Activated naive CD4-positive, alpha-beta T cell treated with anti-CD3 and anti-CD28 coated beads, Interleukin-2, amount 10 ng/mL, durations not matched to agents 7 days and 5 days (primary cell): ENCODE results near the gene SCN3A.

ENCODE experiments used
- CTCF ChIA-PET: fragments of 350-600 bp; sonication (Branson Sonifier 250); formaldehyde crosslinking; loops from one replicate; lab custom pipeline; 2021; ENCODE audit warnings: antibody characterized with exemption; lab: Charles Lee
- DNase-seq: peaks from one replicate; pipeline ENCODE4 v3.0.0-alpha.2; 2020
- H3K27ac Mint-ChIP-seq: one replicate; pipeline ENCODE4 v1.8.0; 2021; ENCODE audit warnings: mild to moderate bottlenecking, moderate library complexity, mixed read lengths
- H3K27me3 Mint-ChIP-seq: one replicate; pipeline ENCODE4 v1.8.0; 2021; ENCODE audit warnings: mild to moderate bottlenecking, mixed read lengths
- H3K36me3 Mint-ChIP-seq: one replicate; pipeline ENCODE4 v1.8.0; 2021; ENCODE audit warnings: mixed read lengths
- H3K4me1 Mint-ChIP-seq: one replicate; pipeline ENCODE4 v1.8.0; 2021; ENCODE audit warnings: mixed read lengths
- H3K4me3 Mint-ChIP-seq: one replicate; pipeline ENCODE4 v1.8.0; 2021; ENCODE audit warnings: mild to moderate bottlenecking, moderate library complexity, mixed read lengths
- H3K9me3 Mint-ChIP-seq: one replicate; pipeline ENCODE4 v1.8.0; 2021; ENCODE audit warnings: mixed read lengths

Gene SCN3A

DNA sequence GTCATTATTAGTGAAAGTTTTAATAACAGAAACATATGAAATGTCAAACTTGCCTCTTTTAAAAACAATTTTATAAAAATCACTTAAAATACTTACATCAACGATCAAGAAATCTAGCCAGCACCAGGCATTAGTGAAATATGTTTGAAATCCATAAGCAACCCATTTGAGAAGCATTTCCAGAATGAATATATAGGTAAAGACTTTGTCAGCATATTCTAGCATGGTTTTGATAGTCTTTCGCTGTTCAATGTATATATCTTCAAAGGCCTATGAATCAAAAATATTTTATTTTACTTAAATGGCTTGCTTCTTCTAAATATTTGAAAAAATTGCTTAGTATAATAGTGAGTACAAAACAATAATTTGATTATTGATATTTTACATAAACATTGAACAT, 91.1 kb downstream of the SCN3A start:
- Mint-ChIP-seq H3K4me1 (no peaks in the 10 kb centered on the region), H3K36me3 (no peaks in the 10 kb centered on the region), H3K27me3 (no peaks in the 10 kb centered on the region), H3K4me3 (no peak overlapping the region), H3K27ac (no peak overlapping the region), H3K9me3 (no peaks in the 10 kb centered on the region)
- CTCF ChIA-PET, result no interaction called here
- DNase-seq, result no peak

GRCh38 chr2:165112133-165112573, 91.7 kb downstream of the SCN3A start:
- Mint-ChIP-seq H3K4me1 (no peaks in the 10 kb centered on the region), H3K9me3 (no peaks in the 10 kb centered on the region), H3K36me3 (no peaks in the 10 kb centered on the region), H3K27ac (no peak overlapping the region), H3K27me3 (no peaks in the 10 kb centered on the region), H3K4me3 (no peak overlapping the region)
- CTCF ChIA-PET, result no interaction called here
- DNase-seq, result no peak

DNA sequence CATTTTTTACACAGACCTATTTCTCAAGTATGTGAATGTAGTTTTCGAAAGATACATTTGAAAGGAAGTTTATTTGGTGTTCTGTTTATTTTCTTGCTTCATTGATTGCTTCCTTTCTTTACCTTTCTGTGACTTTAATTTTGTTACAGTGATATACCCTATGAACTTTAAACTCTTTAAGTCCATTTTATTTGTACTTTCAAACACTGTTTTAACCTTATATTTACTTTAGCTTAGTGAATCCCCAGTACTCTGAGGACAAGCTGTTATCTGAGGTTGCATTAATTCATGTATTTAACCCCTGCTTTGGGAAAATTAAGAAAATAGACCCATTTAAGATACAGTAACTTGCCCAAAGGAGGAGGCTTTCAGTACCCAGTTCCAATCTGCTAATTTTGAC, 93.5 kb downstream of the SCN3A start:
- DNase-seq, result no peak
- H3K4me1 Mint-ChIP-seq, result no peaks in the 10 kb centered on the region
- H3K4me3 Mint-ChIP-seq, result no peak overlapping the region
- H3K36me3 Mint-ChIP-seq, result no peaks in the 10 kb centered on the region
- no peaks in the 10 kb centered on the region for H3K9me3 Mint-ChIP-seq
- H3K27ac Mint-ChIP-seq, result no peak overlapping the region
- CTCF ChIA-PET, result no interaction called here
- no peaks in the 10 kb centered on the region for H3K27me3 Mint-ChIP-seq

DNA sequence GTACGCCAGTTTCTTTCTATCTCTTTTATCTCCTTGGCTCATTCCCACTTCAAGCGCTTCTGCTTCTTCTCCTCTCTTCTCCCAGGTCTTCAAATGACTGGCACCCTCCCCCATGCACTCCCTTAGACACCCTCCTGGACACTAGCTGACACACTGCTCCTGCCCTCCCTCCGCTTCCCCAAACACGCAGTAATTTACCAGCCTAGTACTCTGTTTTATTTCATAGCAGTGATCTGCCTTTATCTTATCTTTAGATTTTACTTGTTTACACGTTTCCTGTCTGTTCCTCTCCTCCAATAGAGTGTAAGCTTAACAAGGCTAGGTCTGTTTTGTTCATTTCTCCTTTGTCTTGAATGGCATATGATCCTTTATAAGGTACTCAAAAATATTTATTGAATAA, 93.9 kb downstream of the SCN3A start:
- H3K4me1 Mint-ChIP-seq, result no peaks in the 10 kb centered on the region
- no peak overlapping the region for H3K27ac Mint-ChIP-seq
- CTCF ChIA-PET, result no interaction called here
- no peaks in the 10 kb centered on the region for H3K36me3 Mint-ChIP-seq
- no peak overlapping the region for H3K4me3 Mint-ChIP-seq
- H3K27me3 Mint-ChIP-seq, result no peaks in the 10 kb centered on the region
- DNase-seq, result no peak
- H3K9me3 Mint-ChIP-seq, result no peaks in the 10 kb centered on the region

DNA sequence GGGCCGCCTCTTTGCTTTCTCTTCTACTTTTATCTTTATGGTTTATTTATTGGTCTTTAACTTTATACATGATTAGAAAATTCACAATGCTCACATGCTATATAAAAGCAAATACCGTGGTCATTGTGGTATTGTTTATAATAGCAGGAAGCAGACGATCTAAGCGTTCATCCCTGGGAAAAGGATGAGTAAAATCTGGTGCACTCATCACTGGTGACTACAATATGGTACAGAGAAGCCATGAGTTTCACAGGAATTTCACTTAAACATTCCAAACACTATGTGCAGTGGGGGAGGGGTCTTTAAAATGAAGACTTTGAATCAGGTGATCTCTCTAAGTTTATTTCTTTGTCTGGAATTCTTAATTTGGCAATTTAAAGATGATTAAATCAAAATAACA, 97.9 kb downstream of the SCN3A start:
- Mint-ChIP-seq H3K27ac (no peak overlapping the region), H3K4me1 (no peaks in the 10 kb centered on the region), H3K4me3 (no peak overlapping the region), H3K9me3 (no peaks in the 10 kb centered on the region), H3K27me3 (no peaks in the 10 kb centered on the region), H3K36me3 (no peaks in the 10 kb centered on the region)
- DNase-seq, result no peak
- CTCF ChIA-PET, result no interaction called here

DNA sequence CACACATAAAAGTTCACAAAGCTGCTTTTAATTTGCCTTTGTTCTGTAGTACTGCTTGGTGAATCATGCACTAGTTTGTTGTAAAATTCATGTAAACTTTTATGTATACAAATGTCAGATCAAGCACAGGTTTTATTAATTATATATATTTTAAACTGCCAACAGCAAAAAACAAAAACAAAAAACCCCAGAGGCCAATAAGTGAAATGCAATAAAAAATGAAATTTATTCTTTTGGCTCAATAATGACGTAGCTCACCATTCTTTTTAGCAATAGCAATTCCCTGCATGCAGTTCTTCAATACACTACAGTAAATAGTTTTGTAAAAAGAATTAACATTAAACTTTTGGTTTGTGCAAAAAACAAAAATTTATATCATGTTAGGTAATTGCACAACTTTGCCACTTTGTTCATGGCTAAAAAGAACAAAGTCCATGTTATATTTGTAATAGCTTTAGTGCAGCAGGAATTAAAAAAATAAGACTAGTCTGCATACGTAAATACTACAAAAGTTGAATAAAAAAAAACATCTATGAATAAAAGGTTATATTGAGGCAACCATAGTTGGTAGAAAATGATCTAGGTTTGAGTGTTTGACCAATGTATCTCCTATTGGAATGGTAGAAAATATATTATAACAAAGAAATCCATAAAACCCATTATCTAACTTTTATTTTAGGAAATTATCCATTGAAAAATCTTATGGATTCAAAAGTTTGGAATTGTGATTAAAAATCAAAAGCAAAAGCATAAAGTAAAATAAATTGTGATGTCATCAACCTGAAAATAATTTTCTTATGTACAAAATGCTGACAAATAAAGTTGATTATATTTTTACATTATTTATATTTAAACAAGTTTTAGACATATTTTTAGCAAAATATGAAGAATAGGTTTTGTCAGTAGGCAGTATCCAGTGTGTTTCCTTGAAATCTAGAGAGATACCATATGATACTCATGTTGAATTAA, 115.6 kb downstream of the SCN3A start:
- DNase-seq, result no peak
- CTCF ChIA-PET, result no interaction called here
- Mint-ChIP-seq H3K4me1 (no peaks in the 10 kb centered on the region), H3K9me3 (no peaks in the 10 kb centered on the region), H3K36me3 (no peaks in the 10 kb centered on the region), H3K27ac (no peak overlapping the region), H3K4me3 (no peak overlapping the region), H3K27me3 (no peaks in the 10 kb centered on the region)

DNA sequence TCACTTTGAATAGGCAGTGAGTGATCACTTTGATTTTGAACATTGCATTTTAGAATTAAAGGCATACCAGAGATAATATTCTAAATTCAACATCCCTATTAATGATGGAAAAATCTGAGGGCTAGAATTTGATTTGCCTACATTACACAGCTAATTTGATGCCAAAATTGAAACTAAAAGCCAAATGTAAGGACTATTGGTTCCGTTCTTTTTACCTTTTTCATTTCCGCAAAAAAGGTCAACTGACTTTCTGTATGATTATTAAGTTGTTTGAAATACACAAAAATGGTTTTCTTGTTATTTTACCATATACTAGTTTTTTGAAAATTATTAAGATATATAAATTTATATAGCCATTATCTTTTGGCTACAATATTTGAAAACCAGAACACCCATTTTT, 117.5 kb downstream of the SCN3A start:
- Mint-ChIP-seq H3K27me3 (no peaks in the 10 kb centered on the region), H3K9me3 (peaks cover 5% of the 10 kb centered on the region), H3K27ac (no peak overlapping the region), H3K4me1 (no peaks in the 10 kb centered on the region), H3K4me3 (no peak overlapping the region), H3K36me3 (no peaks in the 10 kb centered on the region)
- no peak for DNase-seq
- CTCF ChIA-PET, result no interaction called here

DNA sequence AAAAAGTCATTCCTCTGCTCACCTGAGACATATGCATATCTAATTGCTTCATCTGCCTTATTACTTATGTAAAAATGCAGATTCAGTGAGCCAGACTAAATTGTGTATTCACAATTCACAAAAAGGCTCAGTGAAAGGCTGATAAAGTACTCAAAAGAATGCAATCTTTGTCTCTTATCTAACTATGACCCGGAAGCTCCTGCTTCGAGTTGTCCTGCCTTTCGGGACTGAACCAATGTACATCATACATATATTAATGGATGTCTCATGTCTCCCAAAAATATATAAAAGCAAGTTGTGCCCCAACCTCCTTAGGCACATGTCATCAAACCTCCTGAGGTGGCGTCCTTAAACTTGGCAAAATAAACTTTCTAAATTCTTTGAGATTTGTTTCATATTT, 120.5 kb downstream of the SCN3A start:
- Mint-ChIP-seq H3K4me3 (no peak overlapping the region), H3K27ac (no peak overlapping the region), H3K9me3 (peaks cover 5% of the 10 kb centered on the region), H3K36me3 (no peaks in the 10 kb centered on the region), H3K4me1 (no peaks in the 10 kb centered on the region), H3K27me3 (no peaks in the 10 kb centered on the region)
- CTCF ChIA-PET, result no interaction called here
- no peak for DNase-seq

DNA sequence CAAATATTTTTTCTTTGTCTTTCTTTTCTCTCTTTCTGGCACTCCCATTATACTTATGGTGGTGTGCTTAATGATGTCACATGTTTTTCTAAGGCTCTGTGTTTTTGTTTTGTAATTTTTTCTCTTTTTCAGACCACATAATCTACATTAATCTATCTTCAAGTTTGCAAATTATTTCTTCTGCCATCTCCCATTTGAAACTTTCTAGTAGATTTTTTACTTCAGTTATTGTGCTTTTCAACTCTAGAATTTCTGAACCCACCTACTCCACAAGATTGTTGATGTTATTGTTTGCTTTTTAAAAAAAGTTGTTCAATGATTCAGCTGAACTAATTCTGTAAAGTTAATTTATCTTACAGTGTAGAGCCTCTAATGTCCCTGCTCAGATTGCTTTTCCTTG, 121.4 kb downstream of the SCN3A start:
- Mint-ChIP-seq H3K27ac (no peak overlapping the region), H3K36me3 (no peaks in the 10 kb centered on the region), H3K27me3 (no peaks in the 10 kb centered on the region)

DNA sequence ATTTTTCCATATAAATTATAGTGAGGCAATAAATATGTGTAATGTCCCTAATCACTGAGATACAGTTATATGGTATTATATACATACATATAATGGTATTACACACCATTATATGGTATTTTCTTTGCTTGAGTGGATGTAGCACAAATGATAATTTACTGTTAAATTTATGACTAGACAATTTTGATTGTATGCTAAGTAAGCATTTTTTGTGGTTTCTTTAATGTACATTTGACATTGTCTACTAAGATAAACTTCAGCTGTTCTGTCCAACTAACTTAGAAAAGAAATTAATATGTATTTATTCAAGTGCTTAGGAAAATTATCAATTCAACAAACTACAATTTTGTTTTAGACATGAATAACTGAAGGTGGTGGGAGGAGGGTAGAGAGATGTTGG, 122.6 kb downstream of the SCN3A start:
- no peak overlapping the region for H3K27ac Mint-ChIP-seq
- no peak overlapping the region for H3K4me3 Mint-ChIP-seq
- H3K4me1 Mint-ChIP-seq, result no peaks in the 10 kb centered on the region
- peaks cover 5% of the 10 kb centered on the region for H3K9me3 Mint-ChIP-seq
- CTCF ChIA-PET, result no interaction called here
- DNase-seq, result no peak
- no peaks in the 10 kb centered on the region for H3K36me3 Mint-ChIP-seq
- H3K27me3 Mint-ChIP-seq, result no peaks in the 10 kb centered on the region

More for the DNA sequence above, 121.4 kb downstream of the SCN3A start:
- no peak overlapping the region for H3K4me3 Mint-ChIP-seq
- no peaks in the 10 kb centered on the region for H3K4me1 Mint-ChIP-seq
- H3K9me3 Mint-ChIP-seq, result peaks cover 5% of the 10 kb centered on the region
- no peak for DNase-seq
- CTCF ChIA-PET, result no interaction called here

DNA sequence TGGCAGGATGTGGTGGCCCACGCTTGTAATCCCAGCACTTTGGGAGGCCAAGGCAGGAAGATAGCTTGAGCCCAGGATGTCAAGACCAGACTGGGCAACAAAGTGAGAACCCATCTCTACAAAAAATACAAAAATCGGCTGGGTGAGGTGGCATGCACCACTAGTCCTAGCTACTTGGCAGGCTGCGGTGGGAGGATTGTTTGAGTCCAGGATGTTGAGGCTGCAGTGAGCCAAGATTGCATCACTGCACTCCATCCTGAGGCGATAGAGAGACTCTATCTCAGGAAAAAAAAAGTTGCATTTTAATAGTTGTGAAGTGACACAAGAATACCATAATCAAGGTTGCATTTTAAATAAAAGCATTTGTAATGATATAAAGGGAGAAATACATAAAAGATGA, 124.4 kb downstream of the SCN3A start:
- Mint-ChIP-seq H3K36me3 (no peaks in the 10 kb centered on the region), H3K27ac (no peak overlapping the region), H3K9me3 (peaks cover 5% of the 10 kb centered on the region), H3K27me3 (no peaks in the 10 kb centered on the region), H3K4me3 (no peak overlapping the region), H3K4me1 (no peaks in the 10 kb centered on the region)
- CTCF ChIA-PET, result no interaction called here
- DNase-seq, result no peak

- Mint-ChIP-seq H3K27ac (no peak overlapping the region), H3K9me3 (peaks cover 5% of the 10 kb centered on the region), H3K27me3 (no peaks in the 10 kb centered on the region), H3K36me3 (no peaks in the 10 kb centered on the region), H3K4me3 (no peak overlapping the region), H3K4me1 (no peaks in the 10 kb centered on the region)
- DNase-seq, result no peak
- CTCF ChIA-PET, result no interaction called here
Observed at GRCh38 chr2:165078913-165079312, 124.9 kb downstream of the SCN3A start.

DNA sequence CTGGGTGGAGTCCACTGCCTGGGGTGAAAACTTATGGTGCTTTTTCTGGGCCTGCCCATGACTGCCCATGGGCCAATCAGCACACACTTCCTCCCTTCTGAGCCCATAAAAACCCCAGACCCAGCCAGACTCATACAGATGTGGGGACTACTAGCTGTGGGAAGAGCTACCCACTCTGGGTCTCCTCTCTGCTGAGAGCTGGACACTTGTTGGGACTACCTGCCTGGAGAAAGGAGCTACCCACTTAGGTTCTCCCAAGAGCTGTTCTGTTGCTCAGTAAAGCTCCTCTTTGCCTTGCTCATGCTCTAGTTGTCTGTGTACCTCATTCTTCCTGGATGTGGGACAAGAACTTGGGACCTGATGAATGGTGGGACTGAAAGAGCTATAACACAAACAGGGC, 129.0 kb downstream of the SCN3A start:
- H3K4me3 Mint-ChIP-seq, result no peak overlapping the region
- CTCF ChIA-PET, result no interaction called here
- H3K27me3 Mint-ChIP-seq, result no peaks in the 10 kb centered on the region
- no peak for DNase-seq
- H3K27ac Mint-ChIP-seq, result no peak overlapping the region
- H3K36me3 Mint-ChIP-seq, result no peaks in the 10 kb centered on the region
- H3K9me3 Mint-ChIP-seq, result no peaks in the 10 kb centered on the region
- no peaks in the 10 kb centered on the region for H3K4me1 Mint-ChIP-seq

DNA sequence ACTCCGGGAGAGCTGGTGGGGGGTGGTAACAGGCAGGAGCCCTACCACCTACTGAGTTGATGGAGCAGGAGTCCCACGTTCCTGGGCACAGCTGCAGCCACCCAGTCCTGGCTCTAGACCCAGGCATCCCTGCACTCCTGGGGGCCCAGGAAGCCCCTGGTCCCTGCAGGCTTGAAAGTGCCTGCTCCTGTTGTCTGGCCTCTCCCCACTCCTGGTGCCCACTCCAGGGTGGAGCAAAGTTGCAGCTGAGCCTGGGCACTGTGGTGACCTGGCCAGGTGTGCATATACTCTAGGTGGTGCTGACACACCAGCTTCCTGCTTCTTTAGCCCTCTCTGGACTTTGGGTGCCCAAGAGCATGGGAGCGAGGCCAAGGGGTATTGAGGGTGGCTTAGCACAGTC, 129.5 kb downstream of the SCN3A start:
- CTCF ChIA-PET, result no interaction called here
- Mint-ChIP-seq H3K4me3 (no peak overlapping the region), H3K27me3 (no peaks in the 10 kb centered on the region), H3K27ac (no peak overlapping the region), H3K36me3 (no peaks in the 10 kb centered on the region), H3K4me1 (no peaks in the 10 kb centered on the region), H3K9me3 (no peaks in the 10 kb centered on the region)
- DNase-seq, result no peak

- CTCF ChIA-PET, result no interaction called here
- H3K27ac Mint-ChIP-seq, result no peak overlapping the region
- H3K27me3 Mint-ChIP-seq, result no peaks in the 10 kb centered on the region
- H3K4me3 Mint-ChIP-seq, result no peak overlapping the region
- H3K36me3 Mint-ChIP-seq, result no peaks in the 10 kb centered on the region
- no peak for DNase-seq
- no peaks in the 10 kb centered on the region for H3K4me1 Mint-ChIP-seq
- no peaks in the 10 kb centered on the region for H3K9me3 Mint-ChIP-seq
Observed at GRCh38 chr2:165070076-165070475, 133.8 kb downstream of the SCN3A start.
